Muscle of arm (tissue), 12 donors: ENCODE results near the gene WDR43. TPM values are rescaled to one million over a fixed set of nuclear protein-coding genes. Genes with fewer than 3 reads are reported as not detected.
"Not testable (repeated sequence)": the region's sequence is repeated elsewhere in the genome, so short reads cannot be mapped to it uniquely, and the experiment has no call there.

Experiments
- DNase-seq: peaks from one replicate; pipeline ENCODE4 v3.0.0-alpha.2; 2013
- polyA plus RNA-seq, 12 donors: library from polyadenylated mRNA; unstranded; fragments of 120-200 nt; gene quantifications; one replicate each; pipeline ENCODE4 v1.2.1, GENCODE V29; 2013; ENCODE audit not compliant: insufficient read length in 12 of 12

Gene WDR43
- polyA plus RNA-seq, 12 donors: 21.3 to 50.5 (median 33.3) TPM; not detected in 1

DNA sequence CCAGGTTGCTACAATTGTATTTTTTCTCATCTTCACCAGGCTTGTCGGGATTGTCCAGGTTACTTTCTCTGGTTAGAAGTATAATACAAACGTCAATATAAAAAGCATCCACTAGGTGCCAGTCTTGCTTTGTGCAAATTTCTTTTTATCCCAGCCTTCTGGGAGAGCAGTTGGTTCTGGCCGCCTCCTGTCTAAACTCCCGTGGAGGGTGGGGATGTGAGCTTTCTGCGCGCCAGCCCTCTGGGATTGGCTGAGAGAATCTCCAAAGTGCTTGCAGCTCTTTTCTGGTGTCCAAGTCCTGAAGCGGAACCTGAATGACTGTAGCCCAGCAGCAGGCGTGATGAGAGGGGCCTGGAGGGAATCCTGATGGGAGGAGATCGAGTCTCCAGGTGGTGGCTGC is 64.2 kb downstream of the WDR43 start:
- DNase-seq: peak; percentile 72

- no peak for DNase-seq
Observed at GRCh38 chr2:28960401-28960800, 65.9 kb downstream of the WDR43 start.

GRCh38 chr2:28962505-28962904 is 68.0 kb downstream of the WDR43 start:
- DNase-seq: no peak

- no peak for DNase-seq
Observed at GRCh38 chr2:28970464-28971160, 76.1 kb downstream of the WDR43 start.

- DNase-seq: no peak
Observed at GRCh38 chr2:28972778-28973335, 78.4 kb downstream of the WDR43 start.

DNA sequence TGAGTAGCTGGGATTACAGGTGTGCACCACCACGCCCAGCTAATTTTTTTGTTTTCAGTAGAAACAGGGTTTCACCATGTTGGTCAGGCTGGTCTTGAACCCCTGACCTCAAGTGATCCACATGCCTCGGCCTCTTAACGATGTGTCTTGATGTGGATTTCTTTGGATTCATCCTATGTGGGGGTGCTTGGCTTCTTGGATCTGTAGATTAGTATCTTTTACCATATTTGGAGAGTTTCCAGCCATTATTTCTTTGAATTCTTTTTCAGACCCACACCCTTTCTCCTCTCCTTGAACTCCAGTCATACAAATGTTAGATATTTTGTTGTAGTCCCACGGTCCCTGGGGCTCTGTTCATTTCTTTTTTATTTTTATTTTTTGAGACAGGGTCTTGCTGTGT is 79.8 kb downstream of the WDR43 start:
- DNase-seq: no peak

GRCh38 chr2:28975671-28976070 is 81.2 kb downstream of the WDR43 start:
- DNase-seq: no peak

- DNase-seq: no peak
Observed at GRCh38 chr2:28976584-28976983, 82.1 kb downstream of the WDR43 start.

DNA sequence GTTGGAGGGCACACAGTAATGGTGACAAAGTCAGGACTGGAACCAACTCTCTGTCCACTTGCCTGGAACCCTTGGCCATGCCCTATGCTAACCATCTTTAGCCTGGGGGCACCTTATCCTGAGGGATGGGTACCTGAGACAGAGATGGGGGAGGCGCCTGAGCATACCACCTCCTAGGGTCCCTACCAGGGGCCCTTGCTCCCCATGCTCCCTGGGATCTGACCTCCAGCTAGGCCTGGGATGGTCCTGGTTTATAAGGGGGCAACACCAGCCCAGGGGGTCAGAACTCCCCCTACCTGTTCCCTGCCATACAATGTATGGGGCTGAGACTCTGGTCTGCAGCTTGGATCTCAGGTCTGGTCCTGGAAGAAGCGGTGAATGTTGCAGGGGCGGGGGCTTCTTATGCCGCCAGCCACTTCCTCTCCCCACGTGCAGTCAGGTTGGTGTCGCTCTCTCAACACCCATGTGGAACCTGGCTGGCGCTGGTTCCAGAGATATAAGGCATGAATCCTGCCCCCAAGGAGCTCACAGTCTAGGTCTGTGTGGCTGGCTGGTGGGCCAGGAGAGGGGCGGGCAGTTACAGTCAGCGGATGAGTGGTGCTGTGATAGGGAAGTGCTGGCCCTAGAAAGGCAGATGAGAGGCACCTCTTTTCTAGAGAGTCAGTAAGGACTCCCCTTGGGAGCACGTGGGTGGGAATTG is 82.9 kb downstream of the WDR43 start:
- DNase-seq: no peak

DNA sequence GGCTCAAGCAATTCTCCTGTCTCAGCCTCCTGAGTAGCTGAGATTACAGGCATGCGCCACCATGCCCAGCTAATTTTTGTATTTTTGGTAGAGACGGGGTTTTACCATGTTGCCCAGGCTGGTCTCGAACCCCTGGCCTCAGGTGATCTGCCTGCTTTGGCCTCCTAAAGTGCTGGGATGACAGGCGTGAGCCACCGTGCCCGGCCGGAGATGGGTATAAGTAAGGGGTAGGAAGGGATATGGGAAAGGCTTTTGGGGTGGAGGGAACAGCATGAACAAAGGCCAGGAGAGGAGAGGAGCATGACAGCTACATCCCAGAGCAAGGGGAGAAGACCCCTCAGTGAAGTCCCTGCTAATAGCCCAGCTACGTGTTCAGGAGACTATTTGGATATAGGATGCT is 83.5 kb downstream of the WDR43 start:
- not testable (repeated sequence) for DNase-seq

- no peak for DNase-seq
Observed at GRCh38 chr2:28978606-28979005, 84.1 kb downstream of the WDR43 start.

DNA sequence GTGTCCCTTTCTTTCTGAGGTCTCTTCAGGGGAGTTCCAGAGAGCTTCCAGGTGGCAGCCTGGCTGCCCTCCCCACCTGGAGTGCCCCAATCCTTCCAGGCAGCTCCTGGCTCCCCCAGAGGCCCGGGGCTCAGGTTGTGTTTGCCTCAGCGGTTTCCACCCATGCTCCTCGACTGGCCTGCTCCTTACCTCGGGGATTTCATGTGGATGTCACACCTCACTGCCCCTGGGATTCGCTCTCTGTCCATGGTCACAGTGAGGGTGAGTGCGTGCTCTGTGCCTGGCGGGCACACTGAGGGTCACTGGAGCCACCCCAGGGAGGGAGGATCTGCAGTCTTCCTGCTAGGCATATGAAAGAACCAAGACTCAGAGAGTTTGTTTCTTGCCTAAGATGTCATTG is 84.6 kb downstream of the WDR43 start:
- DNase-seq: no peak

DNA sequence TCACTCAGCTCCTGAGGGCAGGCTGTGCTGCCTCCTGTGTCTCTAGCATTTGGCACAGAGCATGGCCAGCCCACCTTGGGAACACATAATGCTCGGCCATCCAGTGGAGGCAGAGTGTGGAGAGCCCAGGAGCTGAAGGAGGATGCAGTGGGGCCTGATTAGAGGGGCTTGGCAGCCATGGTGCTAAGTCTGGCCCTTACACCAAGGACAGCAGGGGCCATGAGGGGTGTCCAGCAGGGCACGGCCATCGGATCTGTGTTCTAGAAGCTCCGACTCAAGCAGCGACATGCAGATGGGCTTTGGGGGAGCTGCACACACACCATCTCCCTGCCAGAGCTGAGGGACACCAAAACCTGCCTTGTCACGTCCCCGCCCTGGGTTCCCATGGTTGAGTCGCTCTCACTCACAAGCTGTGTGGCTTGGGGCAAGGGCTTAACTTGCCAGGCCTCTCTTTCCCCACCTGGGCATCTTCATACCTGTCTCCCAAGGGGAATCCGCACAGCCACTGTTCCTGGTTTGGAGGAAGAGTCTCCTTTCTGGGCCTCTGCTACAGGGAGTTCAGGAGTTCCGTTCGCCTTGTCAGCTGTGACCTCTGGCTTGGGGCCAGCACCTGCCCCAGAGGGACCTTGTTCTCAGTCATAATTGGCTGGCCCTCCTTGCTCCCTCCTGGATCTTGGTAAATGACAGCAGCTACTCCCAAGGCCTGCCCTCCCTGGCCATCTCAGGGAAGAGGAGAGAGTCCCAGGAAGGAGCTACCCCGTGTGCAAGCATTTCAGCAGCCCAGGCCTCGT is 85.3 kb downstream of the WDR43 start:
- DNase-seq: no peak

DNA sequence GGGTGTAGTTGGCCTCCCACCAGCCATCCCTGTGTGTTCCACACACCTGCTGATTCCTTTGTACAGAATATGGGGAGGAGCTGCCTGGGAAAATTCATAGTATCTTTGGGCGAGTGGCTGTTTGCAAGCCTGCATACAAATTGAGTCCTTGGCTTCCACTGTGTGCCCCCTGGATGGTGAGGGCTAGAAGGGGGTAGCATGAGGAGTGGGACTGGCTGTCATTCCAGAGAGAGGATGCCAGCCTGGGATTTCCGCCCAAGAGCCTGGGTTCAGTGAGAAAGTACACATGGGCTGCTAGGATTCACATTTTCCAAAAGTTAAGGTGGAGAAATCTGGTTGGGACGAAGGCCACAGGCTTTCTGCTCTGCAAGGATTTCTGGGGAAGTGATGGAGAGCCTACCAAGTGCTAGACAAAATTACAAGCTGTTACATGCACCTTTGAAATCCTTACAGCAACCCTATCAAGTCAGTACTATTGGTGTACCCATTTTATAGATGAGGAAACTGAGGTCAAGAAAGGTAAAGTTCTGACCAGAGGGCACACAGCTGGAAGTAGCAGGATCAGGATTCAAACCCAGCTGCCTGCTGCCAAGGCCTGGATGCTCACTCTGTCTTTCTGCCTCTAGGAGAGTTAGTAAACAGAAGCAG is 86.0 kb downstream of the WDR43 start:
- no peak for DNase-seq

DNA sequence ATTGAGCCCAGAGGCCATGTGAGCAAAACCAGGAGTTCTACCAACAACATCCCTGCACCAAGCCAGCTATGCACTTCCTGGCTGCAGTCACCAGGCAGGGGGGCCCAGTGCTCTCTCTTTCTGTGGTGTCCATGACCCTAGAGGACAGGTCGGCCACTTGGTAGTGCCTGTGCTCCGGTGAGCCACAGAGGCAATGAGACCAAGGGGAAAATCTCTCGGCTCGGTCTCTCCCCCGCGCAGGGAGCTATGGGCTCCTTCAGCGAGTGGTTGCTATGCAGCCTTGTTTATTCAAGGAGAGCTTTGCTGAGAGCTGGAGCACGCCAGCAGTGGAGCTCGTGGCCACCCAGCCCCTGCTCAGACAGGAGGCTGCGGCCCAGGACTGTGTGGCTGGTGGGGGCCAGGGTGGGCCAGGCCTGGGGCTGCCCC is 86.6 kb downstream of the WDR43 start, which contains the start of gene TOGARAM2:
TOGARAM2 (plus strand) TSS at position 283 of the 426 bp plus-strand sequence. CDS start 13,537 bp downstream, outside the sequence.
- DNase-seq: no peak

- DNase-seq: no peak
Observed at GRCh38 chr2:28981620-28982376, 87.3 kb downstream of the WDR43 start.

- DNase-seq: no peak
Observed at GRCh38 chr2:28982381-28982950, 88.0 kb downstream of the WDR43 start.

GRCh38 chr2:28986429-28986828 is 92.0 kb downstream of the WDR43 start:
- DNase-seq: no peak

DNA sequence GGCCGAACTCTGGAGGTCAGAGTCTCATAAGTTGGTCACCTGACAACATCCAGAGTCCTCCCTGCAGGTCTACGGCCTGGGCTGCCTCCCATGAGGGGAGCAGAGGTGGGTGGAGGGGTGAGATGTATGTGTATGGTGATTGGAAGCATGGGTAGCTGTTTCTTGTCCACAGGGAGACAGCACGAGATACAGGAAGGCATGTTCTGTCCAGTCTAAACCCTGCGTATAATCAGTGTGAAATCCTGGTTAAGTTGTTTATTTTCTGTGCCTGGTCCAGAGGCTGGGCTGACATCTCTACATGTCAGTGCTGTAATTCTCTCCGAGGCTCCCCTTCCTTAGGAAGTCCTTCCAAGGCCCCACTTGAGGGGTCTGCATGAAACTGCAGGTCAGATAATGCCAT is 95.5 kb downstream of the WDR43 start:
- DNase-seq: no peak

GRCh38 chr2:28990445-28990844 is 96.0 kb downstream of the WDR43 start:
- no peak for DNase-seq

DNA sequence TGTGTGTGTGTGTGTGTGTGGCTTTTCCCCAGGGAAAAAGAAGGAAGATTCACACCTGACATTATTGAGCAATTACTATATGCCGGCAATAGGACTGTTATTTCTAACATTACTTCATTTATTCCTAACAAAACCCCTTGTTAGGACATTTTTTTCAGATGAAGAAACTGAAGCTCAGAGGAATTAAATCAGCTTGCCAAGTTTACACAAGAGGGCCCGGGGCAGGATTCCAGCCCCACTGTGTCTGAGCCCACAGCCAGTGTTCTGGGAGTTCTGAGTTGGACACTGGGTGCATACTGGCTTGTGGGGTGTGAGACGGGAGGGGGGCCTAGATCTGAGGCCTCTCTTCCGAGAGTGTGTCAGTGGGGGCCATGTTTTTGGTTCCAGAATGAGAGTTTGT is 96.6 kb downstream of the WDR43 start:
- no peak for DNase-seq
